GM20431 (cell line): ENCODE data around the gene MYL10.
"Not testable (repeated sequence)": the region's sequence is repeated elsewhere in the genome, so short reads cannot be mapped to it uniquely, and the experiment has no call there.

ENCODE experiments used
- in situ Hi-C: fragments of 300-500 bp; cut with MseI, MboI; formaldehyde crosslinking; loops from one replicate; pipeline ENCODE4 v1.15.0; 2020; ENCODE audit warnings: low sequenced_read_pairs; ENCODE audit not compliant: unreplicated experiment

The MYL10 gene

GRCh38 chr7:101659706-101660105 is 30.6 kb upstream of the MYL10 start:
- in situ Hi-C loops: no loop called here

GRCh38 chr7:101657171-101657570 is 28.1 kb upstream of the MYL10 start:
- in situ Hi-C loops: no loop called here

GRCh38 chr7:101651112-101651511 is 22.0 kb upstream of the MYL10 start:
- in situ Hi-C loops: no loop called here

GRCh38 chr7:101650579-101651081 is 21.5 kb upstream of the MYL10 start:
- in situ Hi-C loops: no loop called here

- in situ Hi-C loops: not testable (repeated sequence)
These were observed 18.8 kb upstream of the MYL10 start for GRCh38 chr7:101647876-101648275.

- in situ Hi-C loops: no loop called here
These were observed 16.9 kb upstream of the MYL10 start for GRCh38 chr7:101645951-101646350.

GRCh38 chr7:101644879-101645278 is 15.8 kb upstream of the MYL10 start:
- in situ Hi-C loops: no loop called here

- in situ Hi-C loops: not testable (repeated sequence)
These were observed 10.0 kb upstream of the MYL10 start for GRCh38 chr7:101639127-101639526.

- in situ Hi-C loops: no loop called here
These were observed 7.9 kb upstream of the MYL10 start for GRCh38 chr7:101636822-101637623.

- in situ Hi-C loops: no loop called here
These were observed 6.4 kb upstream of the MYL10 start for GRCh38 chr7:101635484-101635883.

GRCh38 chr7:101634196-101634717 is 5.2 kb upstream of the MYL10 start:
- in situ Hi-C loops: no loop called here

- in situ Hi-C loops: no loop called here
These were observed 4.4 kb upstream of the MYL10 start for GRCh38 chr7:101633511-101633910.

GRCh38 chr7:101632641-101633040 is 3.5 kb upstream of the MYL10 start:
- in situ Hi-C loops: no loop called here

GRCh38 chr7:101631224-101631714 is 2.2 kb upstream of the MYL10 start:
- in situ Hi-C loops: no loop called here

- in situ Hi-C loops: no loop called here
These were observed 1.5 kb upstream of the MYL10 start for GRCh38 chr7:101630591-101630990.

GRCh38 chr7:101628522-101628921 is 574 bp downstream of the MYL10 start:
- in situ Hi-C loops: no loop called here

GRCh38 chr7:101626758-101627157 is 2.3 kb downstream of the MYL10 start:
- in situ Hi-C loops: no loop called here

- in situ Hi-C loops: no loop called here
These were observed 2.9 kb downstream of the MYL10 start for GRCh38 chr7:101626069-101626671.

GRCh38 chr7:101625031-101625791 is 3.9 kb downstream of the MYL10 start:
- in situ Hi-C loops: no loop called here

- in situ Hi-C loops: no loop called here
These were observed 4.7 kb downstream of the MYL10 start for GRCh38 chr7:101624246-101625001.
